Measurements from ENCODE around the gene DDX43. TPM values are rescaled to one million over a fixed set of nuclear protein-coding genes. Genes with fewer than 3 reads are reported as not detected.
A peak's percentile ranks its signal among the peaks of the same experiment; 100 is the strongest.

DDX43 gene
- total RNA-seq, result 0.81 and 1.8 TPM in 2 replicates

DNA sequence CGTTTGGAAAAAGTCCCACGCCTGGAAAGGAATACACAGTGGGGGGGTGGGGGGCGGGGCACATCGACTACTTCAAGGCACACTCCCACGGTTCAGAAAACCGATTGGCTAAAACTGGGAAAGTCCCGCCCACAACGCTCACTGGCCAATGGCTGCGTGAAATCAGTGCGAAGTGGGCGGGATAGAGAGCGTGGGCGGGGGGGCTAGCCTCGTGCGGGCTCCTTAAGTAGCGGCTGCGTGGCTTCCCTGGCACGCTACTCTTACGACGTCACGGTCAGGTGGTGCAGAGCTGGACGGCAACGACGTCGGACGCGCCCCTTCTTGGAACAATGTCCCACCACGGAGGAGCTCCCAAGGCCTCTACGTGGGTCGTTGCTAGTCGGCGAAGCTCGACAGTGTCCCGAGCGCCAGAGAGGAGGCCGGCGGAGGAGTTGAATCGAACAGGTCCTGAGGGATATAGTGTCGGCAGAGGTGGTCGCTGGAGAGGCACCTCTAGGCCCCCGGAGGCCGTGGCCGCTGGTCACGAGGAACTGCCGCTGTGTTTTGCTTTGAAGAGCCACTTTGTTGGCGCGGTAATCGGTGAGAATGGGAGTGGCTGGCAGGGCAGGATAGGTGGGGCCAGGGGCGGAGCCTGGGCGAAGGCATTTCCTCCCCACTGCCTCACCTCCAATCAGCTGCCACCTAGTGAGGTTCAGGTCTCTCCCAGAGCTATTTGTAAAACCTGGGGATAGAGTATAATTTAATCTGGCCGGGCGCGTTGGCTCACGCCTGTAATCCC lies at the start of gene DDX43:
DDX43 (plus strand) TSS at position 252 of the 778 bp plus-strand sequence; CDS start at position 330, 78 bp downstream.

DNA sequence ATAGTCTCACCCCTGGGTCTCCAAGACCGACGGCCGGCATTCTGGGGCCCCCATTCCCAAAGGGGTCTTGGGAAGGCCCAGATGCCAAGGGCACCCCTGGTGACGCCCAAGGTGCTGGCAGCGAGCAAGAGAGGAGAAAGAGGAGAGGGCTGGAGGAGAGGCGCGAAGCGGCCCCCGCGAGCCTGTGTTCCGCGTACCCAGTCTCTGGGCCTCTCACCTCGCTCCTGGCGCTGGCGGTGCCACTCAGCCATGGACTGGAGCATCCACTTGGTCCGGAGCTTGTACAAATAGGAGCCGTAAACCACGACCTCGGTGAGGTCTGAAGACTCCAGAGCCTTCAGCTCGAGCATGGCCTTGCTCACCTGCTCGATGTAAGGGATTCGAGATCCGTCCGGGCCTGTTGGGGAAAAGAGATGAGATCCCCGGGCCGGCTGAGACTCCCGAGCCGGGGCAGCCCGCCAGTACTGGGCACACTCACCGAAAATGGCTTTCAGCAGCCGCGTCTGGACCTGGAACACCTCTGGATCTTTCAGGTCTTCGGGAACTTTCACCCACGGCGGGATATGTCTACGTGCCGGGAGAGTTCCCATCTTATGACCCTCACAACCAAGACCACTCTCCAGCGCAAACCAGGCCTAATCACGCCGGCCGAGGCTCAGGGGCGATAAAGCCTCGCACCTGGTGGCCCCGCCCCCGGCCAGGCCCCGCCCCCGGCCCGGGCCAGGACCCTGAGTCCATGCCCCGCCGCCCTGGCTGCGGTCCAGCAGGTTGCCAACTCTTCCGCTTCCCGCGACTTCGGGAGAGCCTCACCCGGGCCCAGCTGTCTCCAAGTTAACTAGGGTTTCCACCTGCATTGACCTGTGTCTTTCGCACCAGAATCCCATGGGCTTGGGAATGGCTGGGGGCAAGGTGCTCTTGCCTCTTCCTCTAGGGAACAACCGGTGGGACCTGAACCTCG lies 40.7 kb upstream of the DDX43 start, which contains the start of gene DPPA5:
DPPA5 (minus strand) TSS at position 641 of the 958 bp plus-strand sequence; CDS start at position 590, 51 bp downstream.

GRCh38 chr6:73362358-73362757 lies 32.3 kb upstream of the DDX43 start, which contains the start of gene KHDC3L:
KHDC3L (plus strand) TSS chr6:73362658; CDS start chr6:73362730, 72 bp downstream.

GRCh38 chr6:73369563-73369962 lies 25.1 kb upstream of the DDX43 start, which contains the start of gene OOEP:
OOEP (minus strand) TSS chr6:73369897; CDS start chr6:73369792, 105 bp downstream.

GRCh38 chr6:73452107-73452461 lies 57.5 kb downstream of the DDX43 start, which contains the start of gene CGAS:
CGAS (minus strand) TSS chr6:73452297; CDS start chr6:73452181, 116 bp downstream.

GRCh38 chr6:73461537-73462350 lies 67.1 kb downstream of the DDX43 start, which contains the start of gene MTO1:
MTO1 (plus strand) TSS chr6:73461737; CDS start chr6:73461855, 118 bp downstream.

Small RNA genes within 50 kb of the gene (small RNA-seq; reads per million reads assigned to genes)
- gene RNU6-975P (not detected), gene RPL39P3 (3.4 reads per million, percentile 66 among the genes with 10 or more reads in this experiment)

Other genes with a start within 250 kb of the DDX43 start
- gene KHDC1L, start 169.3 kb upstream of the DDX43 start, total RNA-seq, result 1.1 TPM in 1 of 2 replicates, not detected in the other
- 3.8 and 3.9 TPM in 2 replicates for gene KHDC1, start 131.6 kb upstream of the DDX43 start, total RNA-seq
- gene DPPA5, start 40.6 kb upstream of the DDX43 start, total RNA-seq, result not detected in 2 replicates
- gene KHDC3L, start 32.2 kb upstream of the DDX43 start, total RNA-seq, result not detected in 2 replicates
- 0.16 TPM in 1 of 2 replicates, not detected in the other for gene OOEP, start 24.9 kb upstream of the DDX43 start, total RNA-seq
- 6.0 and 7.3 TPM in 2 replicates for gene CGAS, start 57.5 kb downstream of the DDX43 start, total RNA-seq
- 28.9 and 38.9 TPM in 2 replicates for gene MTO1, start 66.9 kb downstream of the DDX43 start, total RNA-seq
- 16,627 and 17,489 TPM in 2 replicates for gene EEF1A1, start 126.2 kb downstream of the DDX43 start, total RNA-seq